Suprapubic skin (tissue), 4 donors: Measurements from ENCODE around the gene DNAH11.

ENCODE experiments used
- EP300 ChIP-seq: sonication (generic); formaldehyde crosslinking; IDR thresholded peaks from one replicate; pipeline ENCODE4 v1.6.1; 2017; ENCODE audit warnings: antibody characterized with exemption
- POLR2A ChIP-seq, 2 donors: fragments of 450-650 bp; IDR thresholded peaks; one replicate each; pipeline ENCODE4 v1.6.1; 2017; ENCODE audit warnings: antibody characterized with exemption in 2 of 2, mild to moderate bottlenecking in 2 of 2, moderate library complexity in 2 of 2
- POLR2AphosphoS5 ChIP-seq, 3 donors: sonication (generic); formaldehyde crosslinking; IDR thresholded peaks; one replicate each; pipeline ENCODE4 v1.6.1; 2017; ENCODE audit warnings: antibody characterized with exemption in 3 of 3
- TF ChIP-seq, protein P1 (sequence below), 2 donors: fragments of 200-600 bp in 1 of 2; fragments of 450-650 bp in 1 of 2; sonication (generic) in 1 of 2; IDR thresholded peaks; one replicate each; pipeline ENCODE4 v1.5.1; 2016 to 2019; ENCODE audit warnings: antibody characterized with exemption in 2 of 2, mild to moderate bottlenecking in 1 of 2, moderate library complexity in 1 of 2

DNA sequence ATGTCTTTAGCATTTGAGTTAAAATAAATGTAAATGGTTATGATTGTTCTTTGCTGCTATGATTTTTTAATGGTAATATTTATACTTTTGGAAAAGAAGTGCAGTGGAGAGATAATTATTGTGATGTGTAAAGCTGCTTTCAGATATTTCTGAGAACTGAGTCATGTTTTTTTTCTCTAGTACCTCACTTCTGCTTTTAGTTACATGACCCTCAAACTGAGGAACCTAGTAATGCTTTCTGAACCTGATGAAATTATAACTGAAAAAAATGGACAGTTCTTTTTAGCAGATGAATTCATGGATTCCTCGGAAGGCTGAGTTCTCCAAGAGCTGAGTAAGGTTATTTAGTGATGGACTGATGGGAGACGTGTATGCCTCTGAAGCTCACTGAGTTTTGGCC, 235.1 kb downstream of the DNAH11 start:
- TF ChIP-seq, protein P1, sequence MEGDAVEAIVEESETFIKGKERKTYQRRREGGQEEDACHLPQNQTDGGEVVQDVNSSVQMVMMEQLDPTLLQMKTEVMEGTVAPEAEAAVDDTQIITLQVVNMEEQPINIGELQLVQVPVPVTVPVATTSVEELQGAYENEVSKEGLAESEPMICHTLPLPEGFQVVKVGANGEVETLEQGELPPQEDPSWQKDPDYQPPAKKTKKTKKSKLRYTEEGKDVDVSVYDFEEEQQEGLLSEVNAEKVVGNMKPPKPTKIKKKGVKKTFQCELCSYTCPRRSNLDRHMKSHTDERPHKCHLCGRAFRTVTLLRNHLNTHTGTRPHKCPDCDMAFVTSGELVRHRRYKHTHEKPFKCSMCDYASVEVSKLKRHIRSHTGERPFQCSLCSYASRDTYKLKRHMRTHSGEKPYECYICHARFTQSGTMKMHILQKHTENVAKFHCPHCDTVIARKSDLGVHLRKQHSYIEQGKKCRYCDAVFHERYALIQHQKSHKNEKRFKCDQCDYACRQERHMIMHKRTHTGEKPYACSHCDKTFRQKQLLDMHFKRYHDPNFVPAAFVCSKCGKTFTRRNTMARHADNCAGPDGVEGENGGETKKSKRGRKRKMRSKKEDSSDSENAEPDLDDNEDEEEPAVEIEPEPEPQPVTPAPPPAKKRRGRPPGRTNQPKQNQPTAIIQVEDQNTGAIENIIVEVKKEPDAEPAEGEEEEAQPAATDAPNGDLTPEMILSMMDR (IDR thresholded peaks at IDR 0.05) = no peak
- no peak for TF ChIP-seq POLR2A (IDR thresholded peaks at IDR 0.05)
- TF ChIP-seq POLR2AphosphoS5 (IDR thresholded peaks at IDR 0.05) = no peak
- no peak for TF ChIP-seq EP300
